ENCODE results near the gene CABP1.

GRCh38 chr12:120702637-120703036 is 62.2 kb downstream of the CABP1 start:
- TF ChIP-seq, protein P1, sequence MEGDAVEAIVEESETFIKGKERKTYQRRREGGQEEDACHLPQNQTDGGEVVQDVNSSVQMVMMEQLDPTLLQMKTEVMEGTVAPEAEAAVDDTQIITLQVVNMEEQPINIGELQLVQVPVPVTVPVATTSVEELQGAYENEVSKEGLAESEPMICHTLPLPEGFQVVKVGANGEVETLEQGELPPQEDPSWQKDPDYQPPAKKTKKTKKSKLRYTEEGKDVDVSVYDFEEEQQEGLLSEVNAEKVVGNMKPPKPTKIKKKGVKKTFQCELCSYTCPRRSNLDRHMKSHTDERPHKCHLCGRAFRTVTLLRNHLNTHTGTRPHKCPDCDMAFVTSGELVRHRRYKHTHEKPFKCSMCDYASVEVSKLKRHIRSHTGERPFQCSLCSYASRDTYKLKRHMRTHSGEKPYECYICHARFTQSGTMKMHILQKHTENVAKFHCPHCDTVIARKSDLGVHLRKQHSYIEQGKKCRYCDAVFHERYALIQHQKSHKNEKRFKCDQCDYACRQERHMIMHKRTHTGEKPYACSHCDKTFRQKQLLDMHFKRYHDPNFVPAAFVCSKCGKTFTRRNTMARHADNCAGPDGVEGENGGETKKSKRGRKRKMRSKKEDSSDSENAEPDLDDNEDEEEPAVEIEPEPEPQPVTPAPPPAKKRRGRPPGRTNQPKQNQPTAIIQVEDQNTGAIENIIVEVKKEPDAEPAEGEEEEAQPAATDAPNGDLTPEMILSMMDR (IDR thresholded peaks at IDR 0.05): no peak
- no peak for TF ChIP-seq POLR2AphosphoS5 (IDR thresholded peaks at IDR 0.05)
